GM12878 (cell line): ENCODE measurements around the gene SLC35E2B. TPM values are rescaled to one million over a fixed set of nuclear protein-coding genes. Genes with fewer than 3 reads are reported as not detected.
A peak's percentile ranks its signal among the peaks of the same experiment; 100 is the strongest.

Experiments
- ATAC-seq: fragments of 200-7000 bp; cut with Tn5 transposase; 3 replicates; pipeline ENCODE4 v1.9.1; 2020; ENCODE audit warnings: mild to moderate bottlenecking, moderate library complexity
- BruUV-seq: library from RNA; stranded (reverse); fragments of 400-500 nt; replicated peaks from 2 replicates; lab custom pipeline; 2021; lab: Mats Ljungman, UMichigan
- CTCF ChIA-PET: fragments of 300-600 bp; sonication (Branson Sonifier 250); formaldehyde crosslinking; extraction: SDS; loops from one replicate; lab custom pipeline; 2021; ENCODE audit warnings: inconsistent platforms; lab: Yijun Ruan, JAX
- POLR2A ChIA-PET: fragments of 350-600 bp; formaldehyde crosslinking; extraction: SDS; loops from one replicate; lab custom pipeline; 2021; ENCODE audit warnings: inconsistent platforms; lab: Charles Lee
- RAD21 ChIA-PET: fragments of 300-600 bp; sonication (Branson Sonifier 250); formaldehyde crosslinking; loops from one replicate; lab custom pipeline; 2023; ENCODE audit warnings: antibody characterized with exemption; ENCODE audit not compliant: unreplicated experiment; lab: Charles Lee
- SMC1A ChIA-PET: fragments of 300-600 bp; sonication (Branson Sonifier 250); formaldehyde crosslinking; loops from one replicate; lab custom pipeline; 2023; ENCODE audit not compliant: unreplicated experiment, uncharacterized antibody; lab: Charles Lee
- DNase-seq: peaks from one replicate; pipeline ENCODE4 v3.0.0-alpha.2; 2011; ENCODE audit warnings: low read depth, low spot score
- FAIRE-seq: peaks from 3 replicates; lab custom pipeline; 2011; peaks lifted over from hg19 to GRCh38; lab: Jason Lieb, UNC
- H2AFZ ChIP-seq: 2 replicates; pipeline ENCODE4 v1.6.0; 2011; ENCODE audit warnings: low read depth, low read length, control low read depth; ENCODE audit not compliant: control insufficient read depth
- H3K27ac ChIP-seq: 2 replicates; pipeline ENCODE4 v1.5.1; 2011; ENCODE audit warnings: control low read depth; ENCODE audit not compliant: control insufficient read depth, insufficient read depth
- H3K27me3 ChIP-seq, 2 experiments: replicated peaks in 1 of 2; 2 replicates each; pipeline versions ENCODE4 v1.6.0 to v1.6.1; 2011; ENCODE audit warnings: low read length in 1 of 2; ENCODE audit not compliant: control insufficient read depth in 2 of 2, insufficient read depth in 2 of 2
- H3K36me3 ChIP-seq, 2 experiments: 2 replicates each; pipeline ENCODE4 v1.5.1; 2011; ENCODE audit warnings: low read length in 1 of 2; ENCODE audit not compliant: control insufficient read depth in 2 of 2, insufficient read depth in 2 of 2
- H3K4me1 ChIP-seq: 2 replicates; pipeline ENCODE4 v1.6.1; 2011; ENCODE audit warnings: mild to moderate bottlenecking, low read length, moderate library complexity, mixed read lengths; ENCODE audit not compliant: control insufficient read depth, insufficient read depth
- H3K4me2 ChIP-seq: 2 replicates; pipeline ENCODE4 v1.6.0; 2011; ENCODE audit warnings: control low read depth; ENCODE audit not compliant: control insufficient read depth, insufficient read depth
- H3K4me3 ChIP-seq: fragments of 200-600 bp; sonication (generic); 2 replicates; pipeline ENCODE4 v1.5.1; 2016
- H3K79me2 ChIP-seq: 2 replicates; pipeline ENCODE4 v1.6.0; 2011; ENCODE audit warnings: low read length; ENCODE audit not compliant: control insufficient read depth, insufficient read depth
- H3K9ac ChIP-seq: 2 replicates; pipeline ENCODE4 v1.8.0; 2011; ENCODE audit warnings: low read length, control low read depth, mixed read lengths; ENCODE audit not compliant: control insufficient read depth, insufficient read depth
- H3K9me3 ChIP-seq: replicated peaks from 3 replicates; pipeline ENCODE4 v1.5.1; 2011; ENCODE audit warnings: mild to moderate bottlenecking, low read length; ENCODE audit not compliant: control insufficient read depth, insufficient read depth
- H4K20me1 ChIP-seq: 2 replicates; pipeline ENCODE4 v1.6.0; 2011; ENCODE audit not compliant: control insufficient read depth, insufficient read depth
- CTCF ChIP-seq, 3 experiments: IDR thresholded peaks in 2 of 3; conservative IDR thresholded peaks in 1 of 3; 2 replicates each; pipeline ENCODE4 v1.5.1; 2011; ENCODE audit warnings: low read depth in 3 of 3, low read length in 3 of 3, mild to moderate bottlenecking in 3 of 3, control low read depth in 2 of 3, moderate library complexity in 2 of 3, inconsistent platforms in 1 of 3, mixed read lengths in 1 of 3; ENCODE audit not compliant: control insufficient read depth in 2 of 3, insufficient read depth in 1 of 3; ENCODE audit errors: extremely low read depth in 1 of 3
- E2F4 ChIP-seq: IDR thresholded peaks from 2 replicates; pipeline ENCODE4 v1.6.1; 2012; ENCODE audit warnings: low read depth, low read length, improper control_type of control experiment
- EED ChIP-seq: sonication (generic); IDR thresholded peaks from 2 replicates; pipeline ENCODE4 v1.6.1; 2016; ENCODE audit warnings: antibody characterized with exemption, low read depth
- HCFC1 ChIP-seq: fragments of 150-350 bp; IDR thresholded peaks from 2 replicates; pipeline ENCODE4 v1.6.1; 2014; ENCODE audit warnings: low read length
- IRF4 ChIP-seq: IDR thresholded peaks from 2 replicates; pipeline ENCODE4 v1.6.1; 2011; ENCODE audit warnings: low read depth, low read length
- MAX ChIP-seq: IDR thresholded peaks from 2 replicates; pipeline ENCODE4 v1.6.1; 2012; ENCODE audit warnings: low read depth, low read length, improper control_type of control experiment
- NFIC ChIP-seq: IDR thresholded peaks from 2 replicates; pipeline ENCODE4 v1.6.1; 2012; ENCODE audit warnings: low read depth, mild to moderate bottlenecking, inconsistent platforms, low read length, moderate library complexity
- ZNF207 ChIP-seq: fragments of 450-650 bp; IDR thresholded peaks from 2 replicates; pipeline ENCODE4 v1.6.1; 2014; ENCODE audit warnings: antibody characterized with exemption, mild to moderate bottlenecking, borderline replicate concordance
- WGBS: methylation state at CpG from one replicate; pipeline ENCODE4 v1.1.6; 2016; ENCODE audit warnings: low lambda C conversion rate; ENCODE audit not compliant: insufficient replicate concordance, insufficient coverage; ENCODE audit errors: missing lambda C conversion rate; 5-methylcytosine and 5-hydroxymethylcytosine counted together
- in situ Hi-C: fragments of 300-500 bp; cut with MboI; formaldehyde crosslinking; loops from 9 replicates; pipeline ENCODE4 v1.14.3; 2018; ENCODE audit warnings: mixed read lengths
- intact Hi-C: fragments of 100-400 bp; cut with micrococcal nuclease; formaldehyde crosslinking; loops from one replicate; pipeline ENCODE4 v1.14.2; 2022; ENCODE audit not compliant: unreplicated experiment
- polyA plus RNA-seq, 11 experiments: library from polyadenylated mRNA; depleted of rRNA in 4 of 11; unstranded in 6 of 11; stranded (reverse) in 5 of 11; fragments of >200 nt; fragmentation: Nextera tagmentation in 4 of 11; fragmentation: Illumina TruSeq in 1 of 11; extraction: Ambion mirVana in 4 of 11; extraction: Trizol in 1 of 11; gene quantifications; 1 replicate in 1 of 11; 2 replicates in 10 of 11; pipeline versions ENCODE4 v1.2.1 to v1.2.3, GENCODE V29; 2011 to 2016; ENCODE audit warnings: inconsistent platforms in 2 of 11, missing spikeins in 2 of 11, low read depth in 1 of 11
- total RNA-seq, 4 experiments: library from RNA; depleted of rRNA in 3 of 4; stranded (reverse); fragments of >200 nt in 3 of 4; fragmentation: Illumina TruSeq in 1 of 4; extraction: Trizol in 1 of 4; gene quantifications; 2 replicates each; pipeline versions ENCODE4 v1.2.1 to v1.2.3, GENCODE V29; 2013 to 2021

SLC35E2B gene
- total and polyA plus RNA-seq, 10 of the 15 experiments (the other 5 are each of a cell fraction or from before 2014, with no cell fraction given), result 2.6 to 36.7 (median 18.6) TPM

GRCh38 chr1:1672181-1672965 lies 20.2 kb downstream of the SLC35E2B start:
- Histone ChIP-seq H2AFZ (no peak overlapping the region), H3K4me1 (peaks cover 3% of the 10 kb centered on the region), H3K27ac (no peak overlapping the region), H3K27me3 (no peaks in the 10 kb centered on the region), H3K79me2 (no peaks in the 10 kb centered on the region; the same call in 1 of the 2 replicates), H3K9me3 (no peaks in the 10 kb centered on the region), H3K36me3 (peaks cover 4 to 6% of the 10 kb centered on the region in 2 experiments), H4K20me1 (no peaks in the 10 kb centered on the region), H3K4me2 (no peak overlapping the region), H3K4me3 (no peak overlapping the region), H3K9ac (no peak overlapping the region)
- DNase-seq (no peak), ATAC-seq (no peak), FAIRE-seq (no peak)
- SMC1A ChIA-PET, result no interaction called here
- TSS peak; percentile 20 for BruUV-seq
- RAD21 ChIA-PET, result no interaction called here
- intact Hi-C loops (no loop called here), in situ Hi-C loops (no loop called here)
- POLR2A ChIA-PET, result no interaction called here
- no peak for TF ChIP-seq IRF4
- TF ChIP-seq EED, result no peak
- TF ChIP-seq NFIC, result no peak
- TF ChIP-seq E2F4, result no peak
- no peak for TF ChIP-seq HCFC1
- TF ChIP-seq ZNF207, result no peak
- no peak for TF ChIP-seq CTCF (IDR thresholded peaks at IDR 0.05 in 2 of 3, conservative IDR thresholded peaks at IDR 0.05 in 1 of 3; ENCODE audit: control insufficient read depth in 2 of 3, extremely low read depth in 1 of 3, insufficient read depth in 1 of 3, low read depth in 3 of 3, low read length in 3 of 3)
- no peak for TF ChIP-seq MAX
- WGBS, result 98% methylated on average over 25 of the region's 25 CpGs
- CTCF ChIA-PET, result no interaction called here
